ENCODE data around the gene WDR5. TPM values are rescaled to one million over a fixed set of nuclear protein-coding genes. Genes with fewer than 3 reads are reported as not detected.

The WDR5 gene
- total and polyA plus RNA-seq, 9 of the 15 experiments (the other 6 are each of a cell fraction or from before 2014, with no cell fraction given) = 3.0 to 56.8 (median 38.6) TPM

- no peak for TF ChIP-seq MAFG (tag; conservative IDR thresholded peaks at IDR 0.05)
- TF ChIP-seq PBX2 (CRISPR knock-in tag; IDR thresholded peaks at IDR 0.05; ENCODE audit: low read depth) = no peak
- TF ChIP-seq PBX2 (tag; conservative IDR thresholded peaks at IDR 0.05; ENCODE audit: low read depth) = no peak
- TF ChIP-seq BRF2 (IDR thresholded peaks at IDR 0.05; ENCODE audit: borderline replicate concordance, insufficient read depth, insufficient read length) = no peak
- no peak for TF ChIP-seq ZNF785 (CRISPR knock-in tag; IDR thresholded peaks at IDR 0.05)
- TF ChIP-seq ZNF764 (CRISPR knock-in tag; IDR thresholded peaks at IDR 0.05; ENCODE audit: low read depth) = no peak
- TF ChIP-seq GATA2 (CRISPR knock-in tag; IDR thresholded peaks at IDR 0.05) = no peak
- no peak for TF ChIP-seq BRCA1 (IDR thresholded peaks at IDR 0.05)
- no peak for TF ChIP-seq BRCA1 (CRISPR knock-in tag; IDR thresholded peaks at IDR 0.05)
- TF ChIP-seq PHF21A (IDR thresholded peaks at IDR 0.05; ENCODE audit: borderline replicate concordance, low read depth) = no peak
- TF ChIP-seq ZNF740 (CRISPR knock-in tag; IDR thresholded peaks at IDR 0.05) = no peak
- TF ChIP-seq ZNF740 (tag; IDR thresholded peaks at IDR 0.05) = no peak
- no peak for TF ChIP-seq SMARCB1 (IDR thresholded peaks at IDR 0.05; ENCODE audit: insufficient read length, low read depth)
- no peak for TF ChIP-seq ELF2 (CRISPR knock-in tag; IDR thresholded peaks at IDR 0.05)
- TF ChIP-seq ZNF165 (CRISPR knock-in tag; IDR thresholded peaks at IDR 0.05; ENCODE audit: borderline replicate concordance) = no peak
- TF ChIP-seq ESRRB (CRISPR knock-in tag; IDR thresholded peaks at IDR 0.05; ENCODE audit: borderline replicate concordance) = no peak
- TF ChIP-seq TAF1 (IDR thresholded peaks at IDR 0.05; ENCODE audit: control insufficient read depth, extremely low read depth, insufficient read depth, low read length, severe bottlenecking) = peak; percentile 46
- TF ChIP-seq TRIM24 (IDR thresholded peaks at IDR 0.05) = no peak
- TF ChIP-seq SFPQ (IDR thresholded peaks at IDR 0.05; ENCODE audit: low read depth, low read length) = no peak
- no peak for TF ChIP-seq SMAD4 (CRISPR knock-in tag; conservative IDR thresholded peaks at IDR 0.05)
- TF ChIP-seq NCOA6 (IDR thresholded peaks at IDR 0.05) = no peak
These were observed at the start of gene WDR5 (continued) for GRCh38 chr9:134135343-134136117.

Measured in K562 (cell line).